CD4-positive, alpha-beta T cell (primary cell): ENCODE measurements around the gene TREML1. TPM values are rescaled to one million over a fixed set of nuclear protein-coding genes. Genes with fewer than 3 reads are reported as not detected.

Source experiments
- ATAC-seq: fragments of 200-7000 bp; cut with Tn5 transposase; one replicate; pipeline ENCODE4 v1.10.0; 2022; ENCODE audit warnings: mild to moderate bottlenecking; ENCODE audit not compliant: poor library complexity
- CTCF ChIA-PET: fragments of 350-600 bp; sonication (Branson Sonifier 250); formaldehyde crosslinking; loops from one replicate; lab custom pipeline; 2021; ENCODE audit warnings: antibody characterized with exemption, inconsistent platforms; lab: Charles Lee
- POLR2A ChIA-PET: fragments of 350-600 bp; sonication (Branson Sonifier 250); formaldehyde crosslinking; loops from one replicate; lab custom pipeline; 2021; ENCODE audit warnings: antibody characterized with exemption, inconsistent platforms; lab: Charles Lee
- DNase-seq, 14 experiments: peaks; one replicate each; pipeline ENCODE4 v3.0.0-alpha.2; 2013 to 2020; ENCODE audit warnings: mixed read lengths in 2 of 14
- H3K27ac ChIP-seq, 2 donors: one replicate each; pipeline versions ENCODE4 v1.5.1 to v1.7.0; 2013; ENCODE audit warnings: low read length in 2 of 2, low read depth in 1 of 2, mild to moderate bottlenecking in 1 of 2
- H3K27me3 ChIP-seq, 2 experiments: 1 replicate in 1 of 2; 2 replicates in 1 of 2; pipeline versions ENCODE4 v1.6.1 to v1.7.0; 2013; ENCODE audit warnings: low read length in 2 of 2, control low read depth in 1 of 2, mild to moderate bottlenecking in 1 of 2, moderate library complexity in 1 of 2; ENCODE audit not compliant: insufficient read depth in 2 of 2, control insufficient read depth in 1 of 2
- H3K36me3 ChIP-seq: one replicate; pipeline ENCODE4 v1.6.1; 2013; ENCODE audit warnings: low read length, control low read depth; ENCODE audit not compliant: insufficient read depth
- H3K4me1 ChIP-seq: one replicate; pipeline ENCODE4 v1.6.1; 2013; ENCODE audit warnings: low read length, control low read depth; ENCODE audit not compliant: insufficient read depth
- H3K4me3 ChIP-seq: one replicate; pipeline ENCODE4 v1.5.1; 2013; ENCODE audit warnings: mild to moderate bottlenecking, low read length, moderate library complexity
- H3K9me3 ChIP-seq, 2 experiments: 1 replicate in 1 of 2; 2 replicates in 1 of 2; pipeline versions ENCODE4 v1.6.1 to v1.7.0; 2013; ENCODE audit warnings: low read length in 2 of 2, mild to moderate bottlenecking in 2 of 2, control low read depth in 1 of 2, moderate library complexity in 1 of 2; ENCODE audit not compliant: control insufficient read depth in 1 of 2, insufficient read depth in 1 of 2
- H3K27ac Mint-ChIP-seq: one replicate; pipeline ENCODE4 v1.8.0; 2020; ENCODE audit warnings: mixed read lengths
- H3K27me3 Mint-ChIP-seq: one replicate; pipeline ENCODE4 v1.8.0; 2021; ENCODE audit warnings: mixed read lengths
- H3K36me3 Mint-ChIP-seq: one replicate; pipeline ENCODE4 v1.8.0; 2021; ENCODE audit warnings: low read depth, mixed read lengths
- H3K4me1 Mint-ChIP-seq: one replicate; pipeline ENCODE4 v1.8.0; 2021; ENCODE audit warnings: low read depth, mixed read lengths
- H3K4me3 Mint-ChIP-seq: one replicate; pipeline ENCODE4 v1.8.0; 2020; ENCODE audit warnings: mild to moderate bottlenecking, mixed read lengths
- H3K9me3 Mint-ChIP-seq: one replicate; pipeline ENCODE4 v1.8.0; 2020; ENCODE audit warnings: mixed read lengths
- intact Hi-C, 2 experiments: fragments of 100-400 bp; cut with DNase I in 1 of 2; cut with micrococcal nuclease in 1 of 2; formaldehyde crosslinking; loops; one replicate each; pipeline versions ENCODE4 v1.15.1 to v1.9.0; 2023 to 2025; cut with DNase I, micrococcal nuclease
- total RNA-seq, 174 experiments: library from RNA in 2 of 174; stranded (reverse) in 2 of 174; gene quantifications; one replicate each; pipeline ENCODE4 v1.2.3 and lab custom pipeline; 2021 to 2026
- TF ChIP-seq, protein P1 (sequence below): fragments of 200-600 bp; IDR thresholded peaks from one replicate; pipeline ENCODE4 v1.8.0; 2022; ENCODE audit warnings: antibody characterized with exemption, mild to moderate bottlenecking

TREML1 gene
- total RNA-seq, 2 experiments from 2014 or later = not detected

DNA sequence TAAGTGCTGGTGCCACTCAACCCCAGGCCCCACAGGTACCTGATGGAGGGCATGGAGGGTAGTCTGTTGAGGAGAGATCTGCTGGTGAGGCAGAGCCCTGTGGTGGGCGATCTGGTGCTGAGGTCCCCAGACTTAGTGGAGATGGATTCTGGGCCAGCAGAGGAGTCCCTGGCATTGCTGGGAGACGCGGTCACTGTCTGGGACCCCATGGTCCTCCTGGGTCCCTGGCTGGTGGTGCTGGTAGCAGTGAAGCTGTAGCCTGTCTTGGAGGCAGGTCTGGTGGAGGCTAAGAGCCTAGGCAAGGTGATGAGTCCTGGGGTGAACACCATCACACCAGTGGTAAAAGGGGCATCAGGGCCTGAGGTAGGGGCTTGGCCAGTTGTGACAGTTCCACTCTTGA is 40.2 kb upstream of the TREML1 start:
- ChIA-PET CTCF (no interaction called here), POLR2A (no interaction called here)
- no peak for ATAC-seq
- peaks cover 11% of the 10 kb centered on the region for H3K36me3 ChIP-seq
- H3K4me3 Mint-ChIP-seq = no peak overlapping the region
- H3K27ac Mint-ChIP-seq = peak overlapping the region; percentile 100
- DNase-seq = no peak
- TF ChIP-seq, protein P1, sequence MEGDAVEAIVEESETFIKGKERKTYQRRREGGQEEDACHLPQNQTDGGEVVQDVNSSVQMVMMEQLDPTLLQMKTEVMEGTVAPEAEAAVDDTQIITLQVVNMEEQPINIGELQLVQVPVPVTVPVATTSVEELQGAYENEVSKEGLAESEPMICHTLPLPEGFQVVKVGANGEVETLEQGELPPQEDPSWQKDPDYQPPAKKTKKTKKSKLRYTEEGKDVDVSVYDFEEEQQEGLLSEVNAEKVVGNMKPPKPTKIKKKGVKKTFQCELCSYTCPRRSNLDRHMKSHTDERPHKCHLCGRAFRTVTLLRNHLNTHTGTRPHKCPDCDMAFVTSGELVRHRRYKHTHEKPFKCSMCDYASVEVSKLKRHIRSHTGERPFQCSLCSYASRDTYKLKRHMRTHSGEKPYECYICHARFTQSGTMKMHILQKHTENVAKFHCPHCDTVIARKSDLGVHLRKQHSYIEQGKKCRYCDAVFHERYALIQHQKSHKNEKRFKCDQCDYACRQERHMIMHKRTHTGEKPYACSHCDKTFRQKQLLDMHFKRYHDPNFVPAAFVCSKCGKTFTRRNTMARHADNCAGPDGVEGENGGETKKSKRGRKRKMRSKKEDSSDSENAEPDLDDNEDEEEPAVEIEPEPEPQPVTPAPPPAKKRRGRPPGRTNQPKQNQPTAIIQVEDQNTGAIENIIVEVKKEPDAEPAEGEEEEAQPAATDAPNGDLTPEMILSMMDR = no peak
- intact Hi-C loops = loop anchor here (5.0 kb wide), 2 partner anchors 43 to 123 kb away; no protein-coding TSS in a partner anchor
- no peaks in the 10 kb centered on the region for H3K27me3 Mint-ChIP-seq
- peaks cover 56% of the 10 kb centered on the region for H3K4me1 Mint-ChIP-seq
- H3K27ac ChIP-seq = no peak overlapping the region
- H3K4me3 ChIP-seq = no peak overlapping the region
- no peaks in the 10 kb centered on the region for H3K27me3 ChIP-seq
- H3K4me1 ChIP-seq = peaks cover 36% of the 10 kb centered on the region
- peaks cover 26% of the 10 kb centered on the region for H3K36me3 Mint-ChIP-seq
- no peaks in the 10 kb centered on the region for H3K9me3 Mint-ChIP-seq
- peaks cover 4 to 8% of the 10 kb centered on the region in 2 experiments for H3K9me3 ChIP-seq

DNA sequence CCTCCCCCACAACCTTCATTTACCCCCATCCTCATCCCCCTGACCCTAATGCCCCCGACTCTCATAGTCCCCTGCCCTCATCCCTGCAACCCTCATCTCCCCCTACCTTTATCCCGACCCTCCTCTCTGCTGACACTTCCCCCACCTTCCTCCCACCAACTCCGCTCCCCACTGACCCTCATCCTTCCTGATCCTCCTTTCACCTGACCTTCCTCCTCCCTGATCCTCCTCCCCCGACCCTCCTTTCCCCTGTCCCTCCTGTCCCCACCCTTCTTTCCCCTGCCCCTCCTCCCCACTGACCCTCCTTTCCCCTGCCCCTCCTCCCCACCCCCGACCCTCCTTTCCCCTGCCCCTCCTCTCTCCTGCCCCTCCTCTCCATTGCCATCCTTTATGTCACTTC is 39.7 kb upstream of the TREML1 start:
- ChIA-PET POLR2A (no interaction called here), CTCF (no interaction called here)
- H3K4me1 Mint-ChIP-seq = peaks cover 56% of the 10 kb centered on the region
- Histone ChIP-seq H3K27me3 (no peaks in the 10 kb centered on the region), H3K4me3 (no peak overlapping the region), H3K9me3 (peaks cover 4 to 8% of the 10 kb centered on the region in 2 experiments), H3K36me3 (peaks cover 11% of the 10 kb centered on the region), H3K4me1 (peaks cover 31% of the 10 kb centered on the region), H3K27ac (no peak overlapping the region)
- TF ChIP-seq, protein P1 = no peak
- H3K4me3 Mint-ChIP-seq = no peak overlapping the region
- ATAC-seq = no peak
- no peaks in the 10 kb centered on the region for H3K27me3 Mint-ChIP-seq
- intact Hi-C loops = loop anchor here (5.0 kb wide), 2 partner anchors 43 to 123 kb away; no protein-coding TSS in a partner anchor
- no peak for DNase-seq
- H3K9me3 Mint-ChIP-seq = no peaks in the 10 kb centered on the region
- H3K27ac Mint-ChIP-seq = peak overlapping the region; percentile 100
- H3K36me3 Mint-ChIP-seq = peaks cover 26% of the 10 kb centered on the region

GRCh38 chr6:41193171-41193734 is 39.1 kb upstream of the TREML1 start:
- H3K4me1 Mint-ChIP-seq = peaks cover 56% of the 10 kb centered on the region
- no peak overlapping the region for H3K4me3 Mint-ChIP-seq
- ChIA-PET CTCF (no interaction called here), POLR2A (no interaction called here)
- peak overlapping the region; percentile 5 for H3K27ac Mint-ChIP-seq
- no peaks in the 10 kb centered on the region for H3K27me3 ChIP-seq
- intact Hi-C loops = loop anchor here (5.0 kb wide), 2 partner anchors 44 to 124 kb away; no protein-coding TSS in a partner anchor
- TF ChIP-seq, protein P1 = no peak
- H3K36me3 ChIP-seq = peaks cover 11% of the 10 kb centered on the region
- no peaks in the 10 kb centered on the region for H3K27me3 Mint-ChIP-seq
- H3K27ac ChIP-seq = no peak overlapping the region
- ATAC-seq (no peak), DNase-seq (no peak)
- peaks cover 26% of the 10 kb centered on the region for H3K36me3 Mint-ChIP-seq
- peaks cover 32% of the 10 kb centered on the region for H3K4me1 ChIP-seq
- peaks cover 4 to 8% of the 10 kb centered on the region in 2 experiments for H3K9me3 ChIP-seq
- no peaks in the 10 kb centered on the region for H3K9me3 Mint-ChIP-seq
- H3K4me3 ChIP-seq = no peak overlapping the region
